NB4 (cell line): ENCODE measurements around the gene SPAG9.

ENCODE experiments used
- DNase-seq: peaks from one replicate; pipeline ENCODE4 v3.0.0; 2010; ENCODE audit warnings: low read depth
- H3K4me3 ChIP-seq: one replicate; pipeline ENCODE4 v1.5.1; 2011; ENCODE audit warnings: mild to moderate bottlenecking, low read depth, low read length, moderate library complexity
- MYC ChIP-seq: IDR thresholded peaks from 2 replicates; pipeline ENCODE4 v1.6.1; 2011; ENCODE audit warnings: low read depth, low read length
- POLR2A ChIP-seq: IDR thresholded peaks from 2 replicates; pipeline ENCODE4 v1.6.1; 2011; ENCODE audit warnings: mild to moderate bottlenecking; ENCODE audit not compliant: insufficient read length; ENCODE audit errors: extremely low read depth
- TF ChIP-seq, protein P1 (sequence below): IDR thresholded peaks from 2 replicates; pipeline ENCODE4 v1.6.1; 2011; ENCODE audit warnings: low read depth, low read length
- TF ChIP-seq, protein P2 (sequence below): IDR thresholded peaks from one replicate; pipeline ENCODE4 v1.5.1; 2012; ENCODE audit warnings: low read depth, low read length

The SPAG9 gene

DNA sequence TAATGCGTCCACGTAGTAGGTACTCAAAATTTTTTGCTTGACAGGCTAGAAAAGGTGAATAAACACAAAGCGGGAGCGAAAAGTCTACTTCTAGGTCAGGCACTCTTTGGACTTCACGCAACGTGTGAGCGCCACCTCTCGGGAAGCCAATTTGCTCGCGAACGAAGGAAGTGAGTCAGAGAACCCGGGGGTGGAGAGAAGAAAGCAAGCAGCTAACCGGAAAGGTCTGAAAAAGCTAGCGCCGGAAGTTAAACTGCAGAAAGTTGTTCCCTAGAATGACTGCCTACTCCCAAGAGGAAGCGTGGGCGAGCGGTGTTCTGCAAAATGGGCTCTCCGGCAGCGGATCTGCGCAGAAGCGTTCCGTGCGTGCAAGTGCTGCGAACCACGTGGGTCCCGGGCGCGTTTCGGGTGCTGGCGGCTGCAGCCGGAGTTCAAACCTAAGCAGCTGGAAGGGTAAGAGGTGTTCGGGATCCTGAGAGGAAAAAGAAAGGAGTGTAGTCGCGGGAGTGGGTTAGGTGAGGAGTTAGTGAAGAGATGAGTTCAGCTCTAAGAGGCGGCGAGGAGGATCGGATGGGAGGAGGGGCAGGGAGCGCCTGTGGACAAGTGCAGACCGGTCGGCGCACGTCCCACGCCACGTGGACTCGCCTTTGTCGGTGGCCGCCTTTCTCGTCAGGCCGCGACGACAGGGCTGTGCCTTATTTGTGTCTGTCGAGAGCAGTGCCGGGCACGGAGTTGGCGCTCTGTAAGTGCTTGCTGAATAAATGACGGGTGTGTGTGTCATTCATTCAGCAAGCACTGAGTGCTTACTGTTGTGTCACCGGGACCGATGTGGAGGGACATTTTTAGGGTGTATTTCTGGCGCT lies 32.8 kb upstream of the SPAG9 start, which contains the start of gene NME1:
Gene NME1, plus strand, starts transcription at position 350 of the 863 bp plus-strand sequence. CDS start 2,096 bp downstream, outside the sequence.
- DNase-seq, result peak; percentile 99
- peak within 1 kb of the TSS; percentile 96 for H3K4me3 ChIP-seq
- TF ChIP-seq MYC (peak; percentile 100), POLR2A (peak; percentile 80)
- TF ChIP-seq, protein P1, sequence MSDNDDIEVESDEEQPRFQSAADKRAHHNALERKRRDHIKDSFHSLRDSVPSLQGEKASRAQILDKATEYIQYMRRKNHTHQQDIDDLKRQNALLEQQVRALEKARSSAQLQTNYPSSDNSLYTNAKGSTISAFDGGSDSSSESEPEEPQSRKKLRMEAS, result peak; percentile 98
- TF ChIP-seq, protein P2, sequence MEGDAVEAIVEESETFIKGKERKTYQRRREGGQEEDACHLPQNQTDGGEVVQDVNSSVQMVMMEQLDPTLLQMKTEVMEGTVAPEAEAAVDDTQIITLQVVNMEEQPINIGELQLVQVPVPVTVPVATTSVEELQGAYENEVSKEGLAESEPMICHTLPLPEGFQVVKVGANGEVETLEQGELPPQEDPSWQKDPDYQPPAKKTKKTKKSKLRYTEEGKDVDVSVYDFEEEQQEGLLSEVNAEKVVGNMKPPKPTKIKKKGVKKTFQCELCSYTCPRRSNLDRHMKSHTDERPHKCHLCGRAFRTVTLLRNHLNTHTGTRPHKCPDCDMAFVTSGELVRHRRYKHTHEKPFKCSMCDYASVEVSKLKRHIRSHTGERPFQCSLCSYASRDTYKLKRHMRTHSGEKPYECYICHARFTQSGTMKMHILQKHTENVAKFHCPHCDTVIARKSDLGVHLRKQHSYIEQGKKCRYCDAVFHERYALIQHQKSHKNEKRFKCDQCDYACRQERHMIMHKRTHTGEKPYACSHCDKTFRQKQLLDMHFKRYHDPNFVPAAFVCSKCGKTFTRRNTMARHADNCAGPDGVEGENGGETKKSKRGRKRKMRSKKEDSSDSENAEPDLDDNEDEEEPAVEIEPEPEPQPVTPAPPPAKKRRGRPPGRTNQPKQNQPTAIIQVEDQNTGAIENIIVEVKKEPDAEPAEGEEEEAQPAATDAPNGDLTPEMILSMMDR, result peak; percentile 76

DNA sequence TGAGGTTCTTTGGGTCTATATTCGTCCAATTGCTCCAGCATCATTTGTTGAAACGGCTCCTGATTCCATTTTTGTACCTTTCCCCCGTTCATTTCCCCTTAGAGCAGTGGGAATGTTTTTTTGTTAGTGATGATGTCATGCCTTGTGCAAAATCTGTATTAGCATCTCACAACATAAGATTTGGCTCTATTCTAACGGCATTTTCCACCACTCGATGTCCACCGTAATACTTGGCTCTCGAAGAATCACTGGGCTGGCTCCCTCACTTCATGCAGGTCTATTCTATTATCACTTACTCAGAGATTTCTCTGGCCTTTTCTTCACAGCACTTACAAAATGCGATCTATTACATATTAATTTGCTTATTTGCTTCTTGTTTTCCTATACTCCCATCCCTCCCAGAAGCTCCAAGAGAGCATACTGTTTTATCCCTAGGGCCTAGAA lies 32.1 kb upstream of the SPAG9 start:
- no peak for DNase-seq
- H3K4me3 ChIP-seq, result peak overlapping the region; percentile 59
- TF ChIP-seq MYC (no peak), POLR2A (no peak)
- TF ChIP-seq, protein P2, result no peak
- TF ChIP-seq, protein P1, result no peak

DNA sequence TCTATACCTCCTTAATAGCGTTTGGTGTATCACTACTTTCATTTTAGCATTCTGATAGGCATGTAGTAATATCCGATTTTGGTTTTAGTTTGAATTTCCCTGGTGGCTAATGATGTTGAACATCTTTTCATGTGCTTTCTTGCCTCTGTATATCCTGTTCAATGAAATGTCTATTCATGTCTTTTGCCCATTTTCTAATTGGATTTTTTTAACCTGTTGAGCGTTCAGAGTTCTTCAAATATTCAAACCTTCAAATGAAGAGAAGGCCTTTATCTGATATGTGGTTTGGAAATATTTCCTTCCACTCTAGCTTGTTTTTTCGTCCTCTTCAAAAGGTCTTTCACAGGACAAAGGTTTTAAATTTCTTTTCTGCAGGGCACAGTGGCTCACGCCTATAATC lies 30.3 kb upstream of the SPAG9 start:
- no peak for DNase-seq
- no peak for TF ChIP-seq POLR2A
- TF ChIP-seq, protein P1, result no peak
- TF ChIP-seq MYC, result no peak
- H3K4me3 ChIP-seq, result no peak overlapping the region

DNA sequence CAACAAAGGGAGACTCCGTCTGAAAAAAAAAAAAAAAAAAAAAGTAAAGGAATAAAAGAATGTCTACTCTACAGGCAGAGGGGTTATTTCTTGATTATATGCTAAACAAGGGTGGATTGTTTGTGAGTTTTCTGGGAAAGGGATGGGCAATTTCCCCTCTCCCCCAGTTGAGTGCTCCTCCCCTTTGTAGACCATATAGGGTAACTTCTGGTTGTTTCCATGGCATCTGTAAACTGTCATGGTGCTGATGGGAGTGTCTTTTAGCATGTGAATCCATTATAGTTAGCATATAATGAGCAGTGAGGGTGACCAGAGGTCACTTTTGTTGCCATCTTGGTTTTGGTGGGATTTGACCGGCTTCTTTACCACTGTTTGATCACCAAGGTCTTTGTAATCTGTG lies 28.5 kb upstream of the SPAG9 start:
- no peak overlapping the region for H3K4me3 ChIP-seq
- no peak for DNase-seq
- no peak for TF ChIP-seq POLR2A
- TF ChIP-seq, protein P1, result no peak
- no peak for TF ChIP-seq MYC
- TF ChIP-seq, protein P2, result no peak

DNA sequence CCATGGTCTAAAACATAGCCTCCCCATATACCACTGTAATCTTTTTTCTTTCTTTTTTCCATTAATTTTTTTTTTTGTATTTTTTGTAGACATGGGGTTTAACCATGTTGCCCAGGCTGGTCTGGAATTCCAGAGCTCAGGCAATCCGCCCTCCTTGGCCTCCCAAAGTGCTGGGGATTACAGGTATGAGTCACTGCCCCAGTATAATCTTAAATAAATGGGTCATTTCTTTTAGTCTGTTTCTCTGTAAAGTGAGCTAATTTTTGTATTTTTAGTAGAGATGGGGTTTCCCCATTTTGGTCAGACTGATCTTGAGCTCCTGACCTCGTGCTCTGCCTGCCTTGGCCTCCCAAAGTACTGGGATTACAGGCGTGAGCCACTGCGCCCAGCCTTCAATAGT lies 27.0 kb upstream of the SPAG9 start:
- H3K4me3 ChIP-seq, result no peak overlapping the region
- TF ChIP-seq, protein P1, result no peak
- TF ChIP-seq, protein P2, result no peak
- TF ChIP-seq MYC (no peak), POLR2A (no peak)
- DNase-seq, result no peak

DNA sequence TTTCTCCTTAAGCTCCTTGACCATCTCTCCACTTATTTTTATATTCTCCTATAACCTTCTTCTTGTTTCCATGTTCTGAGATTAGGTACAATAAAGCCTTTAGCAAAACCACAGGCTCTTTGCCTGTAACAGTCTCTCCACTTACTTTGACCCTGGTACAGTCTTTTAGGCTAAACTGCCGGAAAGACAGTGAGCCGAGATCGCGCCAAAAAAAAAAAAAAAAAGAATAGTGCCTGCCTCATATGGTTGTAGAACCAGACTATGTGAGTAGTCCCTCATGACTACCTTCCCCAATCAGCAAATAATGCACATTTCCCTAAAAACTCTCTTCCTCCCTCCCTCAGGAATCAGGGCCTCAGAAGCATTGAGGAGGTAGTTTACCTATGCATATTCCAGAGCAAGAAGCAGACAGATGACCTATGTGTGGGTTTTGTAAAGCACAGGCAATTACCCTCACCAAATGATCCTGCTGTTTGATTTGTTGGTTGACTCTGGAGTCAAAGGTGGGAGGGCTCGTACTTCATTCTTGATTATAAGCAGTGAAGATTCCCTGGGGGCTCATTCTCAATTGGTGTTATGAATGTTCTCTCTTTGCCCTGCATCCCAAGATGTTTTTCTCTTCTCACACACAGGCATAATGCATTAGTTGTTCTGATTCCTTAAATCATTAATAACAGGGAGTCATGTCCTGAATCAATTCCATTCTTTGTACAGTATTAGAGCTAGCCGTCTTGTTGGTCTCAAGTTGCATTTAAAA lies 23.8 kb upstream of the SPAG9 start:
- no peak for DNase-seq
- TF ChIP-seq, protein P2, result no peak
- TF ChIP-seq MYC (no peak), POLR2A (no peak)
- TF ChIP-seq, protein P1, result no peak

More for the DNA sequence above, 23.8 kb upstream of the SPAG9 start:
- H3K4me3 ChIP-seq, result no peak overlapping the region
